Measurements from ENCODE around the gene PPP6R1.

PPP6R1 gene

GRCh38 chr19:55244004-55244680, 14.7 kb downstream of the PPP6R1 start:
- DNase-seq (ENCODE audit: low spot score) = no peak

- no peak for DNase-seq (ENCODE audit: low spot score)
These were observed 16.3 kb downstream of the PPP6R1 start for GRCh38 chr19:55242517-55242916.

GRCh38 chr19:55241935-55242464, 16.8 kb downstream of the PPP6R1 start:
- no peak for DNase-seq (ENCODE audit: low spot score)

GRCh38 chr19:55241143-55241934, 17.5 kb downstream of the PPP6R1 start:
- no peak for DNase-seq (ENCODE audit: low spot score)

- no peak for DNase-seq (ENCODE audit: low spot score)
These were observed 18.1 kb downstream of the PPP6R1 start for GRCh38 chr19:55240713-55241020.

- DNase-seq (ENCODE audit: low spot score) = no peak
These were observed 19.8 kb downstream of the PPP6R1 start for GRCh38 chr19:55239004-55239403.

GRCh38 chr19:55238030-55238429, 20.8 kb downstream of the PPP6R1 start:
- DNase-seq (ENCODE audit: low spot score) = no peak

GRCh38 chr19:55232986-55233385, 25.8 kb downstream of the PPP6R1 start:
- DNase-seq (ENCODE audit: low spot score) = no peak

GRCh38 chr19:55232286-55232602, 26.6 kb downstream of the PPP6R1 start:
- DNase-seq (ENCODE audit: low spot score) = no peak

- no peak for DNase-seq (ENCODE audit: low spot score)
These were observed 27.2 kb downstream of the PPP6R1 start for GRCh38 chr19:55231391-55232285.

GRCh38 chr19:55230780-55231179, 28.0 kb downstream of the PPP6R1 start:
- no peak for DNase-seq (ENCODE audit: low spot score)

- DNase-seq (ENCODE audit: low spot score) = no peak
These were observed 28.5 kb downstream of the PPP6R1 start for GRCh38 chr19:55230329-55230728.

- DNase-seq (ENCODE audit: low spot score) = no peak
These were observed 29.0 kb downstream of the PPP6R1 start for GRCh38 chr19:55229789-55230182.

GRCh38 chr19:55229145-55229788, 29.6 kb downstream of the PPP6R1 start:
- no peak for DNase-seq (ENCODE audit: low spot score)

- DNase-seq (ENCODE audit: low spot score) = no peak
These were observed 30.3 kb downstream of the PPP6R1 start, which contains the start of gene TMEM86B for GRCh38 chr19:55228403-55229031. Gene TMEM86B (minus strand): TSS chr19:55228763. CDS start chr19:55228741, 22 bp downstream.

GRCh38 chr19:55228015-55228391, 30.8 kb downstream of the PPP6R1 start:
- DNase-seq (ENCODE audit: low spot score) = no peak

- no peak for DNase-seq (ENCODE audit: low spot score)
These were observed 31.4 kb downstream of the PPP6R1 start for GRCh38 chr19:55227241-55228014.

GRCh38 chr19:55226788-55227187, 32.0 kb downstream of the PPP6R1 start:
- DNase-seq (ENCODE audit: low spot score) = no peak

GRCh38 chr19:55226273-55226672, 32.5 kb downstream of the PPP6R1 start:
- DNase-seq (ENCODE audit: low spot score) = no peak

GRCh38 chr19:55225415-55225958, 33.3 kb downstream of the PPP6R1 start:
- DNase-seq (ENCODE audit: low spot score) = no peak
